Measurements from ENCODE around the gene MAGI2.

GRCh38 chr7:78751253-78751652, 702.2 kb downstream of the MAGI2 start:
- TF ChIP-seq CTCF (IDR thresholded peaks at IDR 0.05; ENCODE audit: borderline replicate concordance, extremely low read depth, low read length, poor library complexity, severe bottlenecking) (no peak), EZH2 (IDR thresholded peaks at IDR 0.05; ENCODE audit: borderline replicate concordance, low read depth, low read length, severe bottlenecking) (no peak)

All from DND-41 (cell line).